Measurements from ENCODE around the gene DENND1B. TPM values are rescaled to one million over a fixed set of nuclear protein-coding genes. Genes with fewer than 3 reads are reported as not detected.

Gene DENND1B
- total RNA-seq (2022; extraction: Qiagen RNA extraction), result 2.1 to 3.8 TPM (median 2.7 TPM) in 5 replicates

DNA sequence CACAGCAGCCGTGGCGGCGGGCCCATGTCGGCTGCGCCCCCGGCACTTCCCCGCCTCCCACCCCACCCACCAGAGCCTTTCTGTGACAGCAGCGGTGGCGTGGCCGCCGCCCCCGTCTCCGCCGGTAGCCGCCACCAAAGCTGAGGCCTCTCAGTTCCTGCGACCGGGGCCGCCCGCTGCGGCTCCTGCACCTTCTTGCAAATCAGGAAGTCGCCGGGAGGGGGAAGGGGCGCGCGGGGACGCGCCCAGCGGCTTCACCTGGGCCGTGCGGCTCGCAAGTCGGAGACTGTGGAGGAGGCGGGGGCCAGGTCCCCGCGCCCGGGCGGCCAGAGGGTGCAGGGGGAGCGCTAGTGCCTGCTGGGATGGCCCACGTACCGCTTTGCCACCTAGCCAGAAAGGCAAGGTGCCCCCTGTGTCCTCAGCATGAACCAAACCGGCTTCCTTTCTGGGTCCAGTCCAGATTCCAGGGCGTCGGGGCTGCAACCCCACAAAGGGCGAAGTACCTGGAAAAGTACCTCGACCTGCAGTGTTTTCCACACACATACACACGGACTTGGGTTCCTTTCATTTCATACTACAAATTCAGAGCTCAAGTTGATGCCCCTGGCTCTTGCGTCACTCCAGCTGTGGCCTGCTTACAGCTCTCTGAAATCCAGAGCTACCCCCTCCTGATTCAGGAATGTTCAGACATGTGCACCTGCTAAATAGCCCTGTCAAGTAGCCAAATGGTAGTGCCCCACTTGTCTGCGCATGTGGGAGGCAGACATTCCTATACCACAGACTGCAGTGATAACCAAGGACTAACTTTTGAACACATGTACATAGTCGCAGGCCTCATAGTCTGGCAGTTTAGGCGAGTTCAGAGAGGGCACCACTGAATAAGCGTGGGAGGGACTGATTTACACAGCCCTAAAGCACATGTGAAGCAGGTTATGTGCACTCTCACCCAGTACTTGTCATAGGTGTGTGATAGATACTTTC is at the start of gene DENND1B:
TSS of gene DENND1B (minus strand) at position 199 of the 981 bp plus-strand sequence. CDS start 325 bp downstream, outside the sequence.

Other genes with a start within 250 kb of the DENND1B start
- 4.2 to 6.8 TPM (median 5.7 TPM) in 5 replicates for gene C1orf53, start 127.2 kb upstream of the DENND1B start, total RNA-seq (2022; extraction: Qiagen RNA extraction)
- gene LHX9, start 141.9 kb upstream of the DENND1B start, total RNA-seq (2022; extraction: Qiagen RNA extraction), result 0.04 to 0.09 TPM (median 0.07 TPM) in 3 of 5 replicates, not detected in the others